Stimulated activated CD4-positive, alpha-beta T cell treated with anti-CD3 and anti-CD28 coated beads, Interleukin-12 subunit alpha, Interleukin-12 subunit beta, amount 100 ng/mL, for 48 hours (primary cell): ENCODE data around the gene ATXN3L.
"Not testable (repeated sequence)": the region's sequence is repeated elsewhere in the genome, so short reads cannot be mapped to it uniquely, and the experiment has no call there.

ENCODE experiments used
- DNase-seq, 3 donors: peaks; one replicate each; pipeline ENCODE4 v3.0.0-alpha.2; 2020; ENCODE audit warnings: low read depth in 2 of 3, low spot score in 1 of 3

The ATXN3L gene

DNA sequence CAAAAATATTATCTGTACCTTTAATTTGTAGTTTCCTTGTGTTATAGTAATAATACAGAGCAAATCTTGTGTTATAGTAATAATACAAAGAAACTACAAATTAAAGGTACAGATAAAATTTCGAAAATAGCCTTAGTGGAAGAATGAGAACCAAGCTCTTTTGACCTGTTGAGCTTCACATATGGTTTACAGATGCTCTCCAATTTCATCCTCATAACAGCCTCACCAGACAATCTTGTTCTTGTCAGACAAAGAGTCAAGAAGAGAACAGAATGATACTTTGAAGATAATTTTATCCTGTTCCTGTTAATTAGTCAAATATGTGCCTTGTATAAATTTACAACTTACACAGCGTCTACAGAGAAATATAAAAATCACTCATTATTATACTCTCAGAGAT lies 12.8 kb downstream of the ATXN3L start:
- no peak for DNase-seq

DNA sequence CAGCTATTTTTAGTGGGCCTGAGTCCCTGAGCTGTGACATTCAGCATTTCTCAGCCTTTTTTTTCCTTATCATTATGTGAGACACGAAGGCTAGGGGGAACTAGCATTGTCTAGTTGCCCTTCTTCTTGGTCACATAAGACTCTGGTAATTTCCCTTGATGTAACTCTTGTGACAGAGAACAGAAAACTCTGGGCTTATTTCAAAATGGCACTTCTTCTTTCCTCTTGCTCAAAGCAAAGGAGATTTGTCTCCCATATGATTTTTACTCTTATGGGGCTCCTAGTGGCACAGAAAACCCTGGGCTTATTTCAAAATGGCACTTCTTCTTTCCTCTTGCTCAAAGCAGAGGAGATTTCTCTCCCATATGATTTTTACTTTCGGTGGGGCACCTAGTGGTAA lies 14.7 kb downstream of the ATXN3L start:
- no peak for DNase-seq

DNA sequence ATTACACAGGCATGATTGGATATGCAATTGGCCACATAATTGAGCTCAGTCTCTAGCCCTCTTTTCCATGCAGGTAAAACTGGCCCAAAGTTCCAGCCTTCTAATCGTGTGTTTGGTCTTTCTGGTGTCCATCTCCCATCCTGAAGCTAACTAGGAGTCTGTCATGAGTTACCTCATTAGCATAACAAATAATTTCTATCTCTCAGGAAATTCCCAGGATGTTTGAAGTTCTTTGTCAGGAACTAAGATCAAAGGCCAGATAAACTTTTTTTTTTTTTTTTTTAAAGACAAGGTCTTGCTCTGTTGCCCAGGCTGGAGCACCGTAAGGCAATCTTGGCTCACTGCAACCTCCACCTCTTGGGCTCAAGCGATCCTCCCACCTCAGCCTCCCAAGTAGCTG lies 15.8 kb downstream of the ATXN3L start:
- no peak for DNase-seq

DNA sequence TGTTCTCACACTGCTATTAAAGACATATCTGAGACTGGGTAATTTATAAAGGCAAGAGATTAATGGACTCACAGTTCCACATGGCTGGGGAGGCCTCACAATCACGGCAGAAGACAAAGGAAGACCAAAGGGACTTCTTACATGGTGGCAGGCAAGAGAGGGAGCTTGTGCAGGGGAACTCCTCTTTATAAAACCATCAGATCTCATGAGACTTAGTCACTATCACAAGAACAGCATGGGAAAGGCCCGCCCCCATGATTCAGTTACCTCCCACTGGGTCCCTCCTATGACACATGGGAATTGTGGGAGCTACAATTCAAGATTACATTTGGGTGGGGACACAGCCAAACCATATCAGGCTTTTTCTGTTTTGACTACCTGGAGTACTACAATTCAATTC lies 16.6 kb downstream of the ATXN3L start:
- not testable (repeated sequence) for DNase-seq

DNA sequence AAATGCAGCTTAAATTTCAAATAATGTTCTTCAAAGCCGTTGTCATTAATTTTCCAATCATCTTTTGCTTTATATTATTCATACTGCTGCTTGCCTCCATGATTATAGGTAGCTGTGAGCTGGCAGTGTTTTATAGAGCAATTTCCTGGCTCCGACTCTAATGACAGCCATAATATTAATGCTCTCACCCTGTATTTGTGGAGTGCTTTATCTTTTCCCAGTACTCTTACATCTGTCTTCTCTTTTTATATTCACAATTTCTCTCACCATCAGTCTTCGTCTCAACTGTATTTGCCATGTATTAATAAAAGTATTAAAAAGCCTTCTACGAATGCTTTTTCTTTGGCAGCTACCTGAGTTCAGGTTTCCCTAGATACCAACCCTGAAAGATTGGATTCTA lies 21.0 kb downstream of the ATXN3L start:
- no peak for DNase-seq

DNA sequence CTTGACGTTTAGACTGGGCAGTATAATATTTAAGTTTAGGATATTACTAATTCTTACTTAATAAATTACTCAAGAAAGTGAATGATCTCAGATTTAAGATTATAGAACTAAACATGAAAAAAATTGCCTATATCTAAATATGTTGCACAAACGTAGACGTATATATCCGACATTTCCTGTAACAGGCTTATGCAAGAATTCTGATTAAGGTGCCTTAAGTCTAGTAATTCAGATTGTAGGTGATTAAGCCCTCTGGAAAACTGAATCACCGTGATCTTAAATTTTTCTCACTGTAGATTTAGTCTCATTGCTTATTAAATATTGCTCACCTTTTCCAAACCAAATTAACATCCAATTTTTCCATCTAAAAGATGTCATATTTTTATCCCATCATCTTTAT lies 24.0 kb downstream of the ATXN3L start:
- no peak for DNase-seq

DNA sequence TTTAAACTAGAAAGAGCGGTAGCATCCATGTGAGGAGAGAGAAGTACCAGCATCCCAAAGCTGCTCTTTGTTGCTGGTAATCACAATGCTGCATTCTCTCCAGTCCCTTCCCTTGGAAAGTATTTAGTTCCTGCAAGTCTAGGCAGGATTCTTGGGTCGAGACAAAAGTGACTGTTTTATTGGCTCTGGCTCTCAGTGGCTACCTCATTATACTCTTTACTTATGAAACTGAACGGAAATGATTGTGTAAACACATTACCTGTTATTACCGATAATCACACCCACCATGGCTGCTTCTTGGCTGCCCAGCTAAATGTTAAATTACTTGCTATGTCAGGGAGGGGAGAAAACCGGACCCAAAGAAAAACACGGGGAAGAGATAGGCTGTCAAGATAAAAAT lies 26.2 kb downstream of the ATXN3L start:
- DNase-seq: no peak

DNA sequence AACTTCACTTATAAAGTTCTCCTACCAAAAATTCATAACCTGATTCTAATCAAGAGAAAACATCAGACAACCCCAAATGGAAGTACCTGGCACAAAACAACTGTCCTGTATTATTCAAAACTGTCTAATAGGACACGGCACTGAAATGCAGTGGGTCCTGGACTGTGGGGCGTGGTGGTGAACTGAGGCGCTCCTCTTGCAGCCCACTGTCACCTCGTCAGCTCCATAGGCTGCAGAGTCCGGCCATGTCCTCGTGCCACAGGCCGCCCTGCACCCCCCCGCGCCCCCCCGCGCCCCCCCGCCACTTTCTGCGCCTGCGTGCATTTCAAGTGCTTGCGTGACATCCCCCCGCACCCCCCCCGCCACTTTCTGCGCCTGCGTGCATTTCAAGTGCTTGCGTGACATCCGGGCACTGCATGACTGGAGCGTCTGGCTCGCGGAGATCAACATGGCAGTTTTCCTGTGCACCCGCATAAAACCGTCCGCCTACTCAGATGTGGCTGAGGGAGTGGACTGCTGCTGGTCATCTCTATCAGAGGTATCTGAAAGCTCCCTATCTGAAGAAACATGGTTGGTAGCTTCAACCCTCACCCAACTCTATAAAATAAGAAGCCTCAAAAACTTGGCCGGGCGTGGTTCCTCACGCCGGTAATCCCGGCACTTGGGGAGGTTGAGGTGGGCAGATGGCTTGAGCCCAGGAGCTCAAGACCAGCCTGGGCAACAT lies 28.8 kb downstream of the ATXN3L start:
- DNase-seq: no peak

DNA sequence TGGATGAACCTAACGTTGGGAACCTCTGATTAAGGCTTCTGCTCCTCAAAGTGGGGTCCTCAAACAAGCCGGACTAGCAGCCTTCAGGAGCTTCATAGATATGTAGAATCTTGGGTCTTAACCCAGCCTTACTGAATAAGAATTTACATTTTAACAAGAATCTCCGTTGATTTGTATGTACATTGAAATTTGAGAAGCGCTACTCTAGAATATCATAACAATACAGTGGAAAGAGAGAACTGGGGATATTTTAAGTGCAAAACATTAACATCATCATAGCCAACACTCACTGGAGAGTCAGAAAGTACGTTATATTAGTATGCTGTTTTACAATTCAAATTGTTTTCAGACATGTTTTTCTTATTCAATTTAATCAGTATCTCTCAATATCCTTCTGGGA lies 31.2 kb downstream of the ATXN3L start:
- DNase-seq: no peak

DNA sequence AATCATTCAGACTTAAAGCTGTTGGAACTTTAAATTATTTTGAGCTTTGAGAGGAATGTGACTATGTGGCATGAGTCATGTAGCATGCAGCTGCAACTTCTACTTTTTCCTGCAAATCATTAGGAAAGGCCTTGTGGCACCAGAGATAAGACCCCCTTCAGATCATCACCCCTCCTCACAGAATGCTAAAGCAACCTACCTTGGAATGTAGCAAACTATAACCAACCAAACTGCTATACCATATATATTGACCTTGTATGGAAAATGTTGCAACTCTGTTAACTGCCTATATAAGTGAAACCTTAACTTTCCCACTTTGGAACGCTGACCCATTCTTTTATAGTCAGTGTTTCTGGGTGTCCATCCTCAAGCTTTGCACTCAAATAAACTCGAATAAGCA lies 32.0 kb downstream of the ATXN3L start:
- DNase-seq: no peak

DNA sequence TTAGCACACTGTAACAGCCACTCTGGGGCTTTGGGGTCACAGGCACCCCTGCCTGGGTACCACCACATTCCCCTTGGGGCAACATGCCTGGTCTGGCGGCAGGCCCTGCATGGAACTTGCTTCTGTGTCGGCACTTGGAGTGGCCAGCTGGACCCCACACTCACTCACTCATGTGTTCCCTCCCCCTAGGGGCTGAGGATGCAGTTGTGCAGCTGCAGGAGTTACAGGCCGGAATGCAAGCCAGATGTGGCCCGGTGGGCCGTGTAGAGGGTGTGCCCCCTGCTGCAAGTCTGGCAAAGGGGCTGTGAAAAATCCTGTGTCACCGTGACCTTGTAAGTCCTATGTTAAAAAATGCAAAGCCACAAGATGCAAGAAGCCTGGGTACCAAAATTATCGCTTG lies 34.2 kb downstream of the ATXN3L start:
- no peak for DNase-seq

DNA sequence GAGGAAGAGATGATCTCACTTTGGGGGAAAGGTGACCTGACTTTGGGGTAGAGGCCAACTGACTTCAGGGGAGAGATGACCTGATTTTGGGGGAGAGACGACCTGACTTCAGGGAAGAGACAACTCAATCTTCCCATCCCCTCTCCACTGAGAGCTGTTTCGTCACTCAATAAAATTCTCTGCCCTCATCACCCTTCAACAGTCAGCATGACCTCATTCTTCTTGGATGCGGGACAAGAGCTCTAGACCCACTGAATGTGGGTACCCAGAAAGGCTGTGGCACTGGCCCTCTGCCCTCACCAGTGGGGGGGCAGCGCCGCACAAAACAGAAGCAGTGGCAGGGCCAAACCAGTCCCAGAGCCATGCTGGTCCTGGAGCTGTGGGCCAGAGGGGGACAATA lies 34.6 kb downstream of the ATXN3L start:
- no peak for DNase-seq

DNA sequence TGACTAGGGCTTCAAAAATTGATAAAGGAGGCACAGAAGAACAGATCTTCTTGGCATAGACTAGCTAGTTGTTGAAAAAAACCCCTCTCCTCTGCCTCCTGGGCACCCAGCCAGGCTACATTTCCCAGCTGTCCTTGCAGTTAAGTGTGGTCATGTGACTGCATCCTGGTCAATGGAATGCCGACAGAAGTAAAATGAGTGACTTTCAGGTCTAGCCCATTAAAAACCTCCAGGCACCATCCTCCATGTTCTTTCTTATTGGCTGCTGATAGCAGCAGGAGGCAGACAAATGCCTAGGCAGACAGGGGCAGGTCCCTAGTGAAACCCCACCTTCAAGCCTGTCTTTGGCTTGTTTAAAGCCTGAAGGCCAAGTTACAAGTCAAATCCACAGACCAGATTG lies 35.3 kb downstream of the ATXN3L start:
- no peak for DNase-seq

DNA sequence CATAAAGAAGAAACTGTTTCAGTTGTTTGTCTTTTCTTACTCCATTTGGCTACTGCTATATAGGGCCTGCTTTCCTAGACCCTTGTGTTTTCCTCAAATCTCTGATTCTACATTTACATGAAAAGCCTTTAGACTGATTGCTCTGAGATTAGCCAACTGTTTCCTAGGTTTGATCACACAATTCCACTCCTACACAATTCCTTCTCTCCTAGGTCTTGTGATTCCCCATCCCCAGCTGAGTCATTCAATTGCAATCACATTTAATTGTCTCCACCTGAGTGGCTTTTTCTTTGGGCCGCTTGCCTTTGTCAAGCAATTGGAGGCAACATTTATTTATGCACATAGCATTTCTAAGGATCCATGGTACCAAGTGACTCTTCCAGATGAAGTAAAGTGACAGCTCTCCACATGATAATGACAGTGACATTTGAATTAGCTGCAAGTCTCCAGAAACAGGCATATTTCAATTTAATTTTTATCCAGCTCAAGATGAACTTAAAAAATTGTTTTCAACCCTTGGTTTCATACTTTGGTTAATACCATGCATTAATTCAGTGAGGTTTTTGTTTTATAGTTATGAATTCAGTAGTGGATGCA lies 35.8 kb downstream of the ATXN3L start:
- DNase-seq: no peak

DNA sequence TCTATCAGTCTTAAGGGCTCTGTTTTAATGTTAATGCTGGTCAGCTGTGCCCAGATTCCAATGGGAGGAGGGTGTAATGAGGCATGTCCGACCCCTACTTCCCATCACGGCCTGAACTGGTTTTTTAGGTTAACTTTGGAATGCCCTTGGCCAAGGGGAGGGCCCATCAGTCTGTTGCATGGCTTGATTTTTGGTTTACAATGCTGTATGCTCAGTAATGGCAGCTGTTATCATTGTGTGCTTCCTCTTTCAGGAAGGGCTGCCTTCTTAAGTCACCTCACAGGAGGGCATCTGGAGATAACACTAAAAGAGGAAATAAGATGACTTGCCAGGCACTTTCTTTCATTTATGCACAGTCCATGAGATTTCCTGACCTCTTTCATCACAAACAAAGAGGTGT lies 36.3 kb downstream of the ATXN3L start:
- no peak for DNase-seq

DNA sequence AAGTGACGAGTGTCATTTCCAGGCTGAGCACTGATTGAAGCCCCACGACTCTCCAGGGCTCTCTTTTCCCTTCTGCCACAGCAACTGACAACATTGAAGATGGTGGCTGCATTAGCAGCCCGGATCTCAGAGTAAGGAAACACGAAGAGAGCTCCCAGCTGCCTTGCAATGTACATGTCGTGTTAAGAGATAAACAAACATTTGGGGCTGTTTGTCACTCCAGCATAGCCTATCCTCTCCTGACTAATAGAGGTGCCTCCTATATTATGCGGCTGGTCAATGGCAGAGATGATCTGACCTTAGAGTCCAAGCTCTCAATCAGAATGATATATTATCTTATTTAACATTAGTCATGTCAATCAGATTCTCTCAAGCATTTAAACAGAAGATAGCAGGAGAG lies 38.6 kb downstream of the ATXN3L start:
- no peak for DNase-seq

DNA sequence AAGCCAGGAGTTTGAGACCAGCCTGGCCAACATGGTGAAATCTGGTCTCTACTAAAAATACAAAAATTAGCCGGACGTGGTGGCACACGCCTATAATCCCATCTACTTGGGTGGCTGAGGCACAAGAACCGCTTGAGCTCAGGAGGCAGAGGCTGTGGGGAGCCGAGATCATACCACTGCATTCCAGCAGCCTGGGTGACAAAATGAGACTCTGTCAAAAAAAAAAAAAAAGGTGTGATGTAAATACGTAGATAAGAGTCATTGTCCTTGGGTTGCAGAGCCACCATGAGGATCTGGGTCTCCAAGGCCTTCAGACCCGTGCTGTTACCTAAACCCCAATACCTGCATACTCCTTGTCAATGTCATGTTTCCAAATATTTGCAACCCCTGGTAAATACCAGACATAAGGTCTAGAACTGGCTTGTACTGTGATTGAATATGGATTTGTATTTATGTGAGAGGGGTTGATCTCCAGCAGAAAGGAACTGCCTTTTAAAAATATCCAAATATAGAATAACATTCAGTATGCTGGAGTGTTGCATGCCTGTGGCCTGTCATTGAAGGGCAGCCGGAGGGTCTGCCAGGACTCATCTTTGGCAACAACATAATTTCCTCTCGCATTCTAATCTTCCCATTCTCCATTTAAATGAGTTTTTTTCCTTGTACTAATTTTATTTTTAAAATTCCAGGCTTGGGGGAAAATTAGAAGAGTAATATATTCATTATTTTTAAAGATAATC lies 40.4 kb downstream of the ATXN3L start:
- no peak for DNase-seq

DNA sequence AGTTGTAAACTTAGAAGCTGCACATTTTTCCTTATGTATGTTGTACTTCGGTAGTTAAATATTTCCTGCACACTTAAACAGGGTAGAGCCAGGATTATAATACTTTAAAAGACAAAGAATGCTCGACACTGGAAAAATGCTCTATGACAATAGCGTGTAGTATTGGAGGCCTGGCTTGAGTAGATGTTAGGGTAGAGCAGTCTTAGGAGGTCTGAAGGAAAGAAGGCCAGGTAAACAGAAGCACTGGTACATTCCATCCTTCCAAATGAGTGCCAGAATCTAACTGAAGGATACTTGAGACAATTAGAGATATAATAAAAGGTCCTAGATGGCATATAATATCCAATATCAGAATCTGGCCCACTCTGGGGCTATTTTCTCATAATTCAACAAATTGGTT lies 42.3 kb downstream of the ATXN3L start:
- DNase-seq: no peak

DNA sequence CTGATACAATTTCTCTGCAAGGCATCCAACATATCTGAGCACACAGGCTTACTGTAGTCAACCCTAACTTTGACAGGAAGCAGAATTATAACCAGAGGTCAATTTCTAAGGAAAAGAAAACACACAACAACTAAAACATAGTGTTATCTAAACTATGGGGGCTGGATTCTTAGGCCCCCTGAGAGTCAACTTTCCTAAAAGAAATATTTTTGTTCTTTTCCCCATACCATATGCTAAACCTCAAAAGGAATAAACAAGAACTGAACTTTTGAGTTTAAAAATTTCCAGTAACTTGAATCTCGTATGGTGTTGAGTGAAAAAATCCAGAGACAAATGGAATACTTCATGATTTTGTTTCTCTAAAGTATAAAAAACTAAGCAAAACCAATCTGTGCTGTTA lies 42.9 kb downstream of the ATXN3L start:
- no peak for DNase-seq

DNA sequence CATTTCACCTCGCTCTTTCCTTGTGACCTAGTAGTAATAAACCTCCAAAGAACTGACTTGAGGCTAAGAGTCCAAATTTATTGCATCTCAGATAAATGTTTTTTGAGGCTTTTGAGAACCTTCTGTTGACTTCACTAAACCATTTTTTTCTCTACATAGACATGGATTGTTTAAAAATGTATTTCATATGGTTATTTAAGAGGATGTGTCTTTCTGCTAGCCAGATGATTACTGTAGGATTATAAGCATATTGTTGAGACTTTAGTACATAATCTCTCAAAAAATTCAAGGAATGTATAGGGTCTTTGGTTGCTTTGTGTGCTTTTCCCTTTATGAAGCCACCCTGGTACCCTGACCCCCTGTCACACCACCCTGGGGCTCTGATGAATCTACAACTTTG lies 44.8 kb downstream of the ATXN3L start:
- DNase-seq: no peak

DNA sequence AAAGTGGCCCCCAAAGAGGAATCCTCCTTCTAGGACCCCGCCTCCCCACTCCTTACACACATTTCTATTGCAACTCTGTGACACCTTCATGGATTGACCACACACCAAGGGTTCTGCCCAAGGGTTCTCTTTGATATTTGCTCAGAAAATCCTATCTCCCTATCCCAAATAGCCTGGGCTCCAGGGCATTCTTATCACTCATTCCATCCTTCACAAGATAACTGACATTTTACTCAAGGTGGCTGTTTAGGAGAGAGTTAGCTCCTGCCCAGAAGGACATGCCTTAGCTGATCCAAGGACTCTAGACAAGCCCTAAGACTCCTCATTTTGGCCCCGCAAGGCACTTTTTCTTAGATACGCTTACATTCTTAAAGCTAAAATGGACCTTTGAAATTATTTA lies 47.4 kb downstream of the ATXN3L start:
- no peak for DNase-seq

DNA sequence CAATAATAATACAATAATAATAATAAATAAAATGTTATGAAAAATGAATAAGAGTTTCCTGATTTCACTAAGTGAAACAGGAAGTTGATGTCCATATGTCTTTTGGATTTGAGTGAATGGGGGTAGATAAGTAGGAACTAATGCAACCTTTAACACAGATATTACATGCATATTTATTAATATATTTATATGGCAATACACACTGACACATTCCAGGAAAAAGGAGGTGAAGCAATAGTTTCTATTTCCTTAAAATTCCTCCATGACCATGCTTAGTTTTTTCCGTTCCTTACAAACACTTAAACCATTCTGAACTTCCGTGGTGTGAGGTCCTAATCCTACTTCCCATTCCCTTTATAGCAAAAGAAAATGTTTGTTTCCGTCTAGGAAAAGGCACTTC lies 48.3 kb downstream of the ATXN3L start:
- no peak for DNase-seq

DNA sequence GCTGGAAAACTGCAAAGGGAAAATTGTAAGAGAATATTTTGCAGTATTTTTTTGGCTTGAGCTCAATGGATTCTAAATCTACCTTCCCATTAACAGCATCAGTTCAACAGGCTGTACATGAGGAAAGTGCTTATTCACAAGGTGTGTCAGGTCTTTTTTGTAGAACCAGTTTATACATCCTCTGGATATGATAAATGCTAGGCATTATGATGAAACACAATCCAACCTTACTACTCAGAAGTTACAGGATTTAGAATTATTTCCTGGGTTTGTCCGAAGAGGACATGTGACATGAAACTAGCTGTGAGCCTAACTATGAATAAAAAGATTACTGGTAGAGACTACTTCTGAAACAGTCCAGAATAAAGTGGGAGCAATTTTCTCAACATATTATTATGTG lies 49.5 kb downstream of the ATXN3L start:
- DNase-seq: no peak
